GM19240 (cell line): ENCODE results near the gene NDUFA11.

Experiments
- DNase-seq: peaks from one replicate; pipeline ENCODE4 v3.0.0; 2011; ENCODE audit warnings: low spot score; ENCODE audit not compliant: insufficient read length

The NDUFA11 gene

GRCh38 chr19:5903624-5904351 is at the start of gene NDUFA11:
Gene NDUFA11, minus strand, starts transcription at chr19:5903790. Its CDS starts 82 bp downstream, at chr19:5903708.
- peak; percentile 93 for DNase-seq

DNA sequence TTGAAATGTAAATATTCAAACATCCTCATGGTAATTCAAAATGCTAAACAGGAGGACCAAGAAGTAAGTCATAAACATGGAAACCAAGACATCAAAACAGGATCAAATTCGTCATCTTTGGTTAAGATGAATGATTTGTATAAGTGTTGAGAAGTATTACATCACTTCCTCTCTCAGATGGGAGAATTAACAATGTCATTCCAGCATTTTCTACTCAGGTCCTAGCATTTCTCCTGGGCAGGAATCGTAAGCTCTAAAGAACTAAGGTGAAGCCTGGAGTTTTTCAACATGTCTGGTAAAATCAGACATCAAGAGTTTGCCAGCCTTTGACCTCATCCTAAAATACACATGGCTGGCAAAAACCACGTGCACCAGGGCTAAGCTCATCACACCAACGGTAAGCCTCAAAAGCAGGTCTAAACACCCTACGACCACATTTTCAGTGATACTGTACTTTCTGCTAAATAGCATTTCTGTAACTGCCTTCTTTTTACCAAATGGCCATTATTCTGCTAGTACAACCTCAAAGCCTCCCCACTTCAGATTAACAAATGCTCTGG is 49.5 kb upstream of the NDUFA11 start:
- no peak for DNase-seq

DNA sequence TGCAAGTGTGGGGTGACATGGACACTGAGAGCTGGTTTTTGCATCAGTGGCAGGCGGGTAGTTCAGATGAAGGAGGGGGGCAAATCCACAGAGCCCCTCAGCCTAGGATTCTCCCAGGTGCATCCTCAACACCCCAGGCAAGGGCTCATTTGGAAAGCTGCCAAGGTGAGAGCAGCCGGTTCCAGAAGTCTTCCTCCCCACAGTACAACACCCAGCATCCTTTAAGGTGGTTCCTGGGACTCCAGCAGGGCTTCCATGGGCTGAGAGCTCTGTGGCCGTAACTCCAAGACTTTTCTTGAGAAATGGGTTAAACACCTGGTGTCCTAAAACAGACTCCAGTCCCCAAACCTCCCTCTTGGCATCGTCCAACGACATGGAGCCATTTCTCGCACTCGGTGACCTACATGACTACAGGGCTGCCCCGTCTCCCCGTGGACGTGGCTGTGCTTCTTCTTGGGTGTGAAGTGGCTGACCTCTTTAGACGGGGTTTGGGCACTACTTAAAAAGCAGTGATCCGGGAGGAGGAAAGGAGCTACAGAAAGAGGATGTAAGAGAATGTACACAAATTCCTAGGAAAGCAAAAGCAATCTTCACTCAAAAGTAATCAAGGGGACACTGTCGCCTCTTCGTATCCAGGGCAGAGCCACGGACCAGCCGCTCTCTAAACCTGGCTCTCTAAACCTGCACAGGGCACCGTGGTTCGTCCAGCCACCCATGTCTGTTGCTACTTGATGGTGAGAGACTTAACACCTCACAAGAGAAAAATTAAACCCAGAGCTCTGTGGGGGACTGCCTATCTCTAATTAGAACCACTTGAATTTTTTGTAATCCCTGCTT is 48.8 kb upstream of the NDUFA11 start:
- DNase-seq = no peak

- DNase-seq = no peak
These were observed 47.8 kb upstream of the NDUFA11 start for GRCh38 chr19:5951338-5951861.

GRCh38 chr19:5950741-5951140 is 47.2 kb upstream of the NDUFA11 start:
- no peak for DNase-seq

- no peak for DNase-seq
These were observed 46.3 kb upstream of the NDUFA11 start for GRCh38 chr19:5949792-5950305.

GRCh38 chr19:5948752-5949564 is 45.4 kb upstream of the NDUFA11 start:
- DNase-seq = no peak

DNA sequence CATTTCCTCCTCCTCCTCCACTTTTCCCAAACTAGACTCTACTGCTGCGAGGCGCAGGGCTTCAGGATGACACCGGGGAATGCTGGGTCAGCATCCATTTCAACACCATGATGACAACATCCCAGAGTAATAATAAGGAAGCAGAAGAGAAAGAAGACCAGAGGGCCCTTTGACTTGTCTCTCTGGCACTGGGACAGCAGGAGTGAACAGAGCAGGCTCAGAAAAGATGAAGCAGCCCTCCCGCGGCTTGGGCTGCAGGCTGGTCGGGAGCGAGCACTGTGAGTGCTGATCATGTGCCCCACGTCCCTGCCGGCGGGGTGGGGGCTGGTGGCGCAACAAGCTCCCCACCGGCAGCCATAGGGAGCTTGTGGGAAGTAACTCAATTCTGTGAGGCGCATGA is 43.8 kb upstream of the NDUFA11 start:
- no peak for DNase-seq

DNA sequence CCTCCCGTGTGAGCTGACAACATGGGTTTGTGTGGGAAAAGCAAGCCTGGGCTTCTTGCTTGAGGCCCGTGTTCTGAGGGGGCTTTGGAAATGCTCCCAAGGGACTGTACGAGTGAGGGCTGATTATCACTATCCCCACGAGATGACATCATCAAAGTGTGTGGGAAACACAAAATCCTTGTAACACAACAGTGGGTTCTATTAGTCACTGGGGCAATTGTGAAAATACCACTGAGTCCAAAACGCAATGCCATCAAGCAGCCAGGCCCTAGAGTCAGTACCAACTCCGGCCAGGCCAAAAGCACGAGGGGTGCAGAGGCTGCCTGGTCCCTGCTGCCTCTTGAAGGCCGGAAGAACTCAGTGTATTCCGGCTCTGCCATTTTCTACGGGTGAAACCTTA is 40.0 kb upstream of the NDUFA11 start:
- no peak for DNase-seq

DNA sequence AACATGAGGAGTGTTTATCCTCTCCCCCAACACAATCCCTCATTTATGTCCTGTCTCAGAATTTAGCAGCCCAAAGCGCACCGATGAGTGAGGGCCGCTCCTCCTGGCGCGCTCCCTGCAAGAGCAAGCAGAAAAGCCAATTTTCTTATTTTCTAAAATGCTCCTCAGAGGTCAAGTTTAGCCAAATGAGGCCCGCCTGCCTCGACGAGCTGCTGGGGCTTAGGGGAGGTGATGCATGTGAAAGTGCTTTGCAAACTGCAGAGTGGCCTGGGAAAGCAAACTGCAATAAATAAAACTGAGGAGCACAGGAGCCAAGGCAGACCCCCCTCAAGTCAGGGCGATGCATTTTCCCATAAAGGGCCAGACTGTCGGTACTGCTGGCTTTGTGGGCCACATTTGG is 39.5 kb upstream of the NDUFA11 start:
- DNase-seq = no peak

DNA sequence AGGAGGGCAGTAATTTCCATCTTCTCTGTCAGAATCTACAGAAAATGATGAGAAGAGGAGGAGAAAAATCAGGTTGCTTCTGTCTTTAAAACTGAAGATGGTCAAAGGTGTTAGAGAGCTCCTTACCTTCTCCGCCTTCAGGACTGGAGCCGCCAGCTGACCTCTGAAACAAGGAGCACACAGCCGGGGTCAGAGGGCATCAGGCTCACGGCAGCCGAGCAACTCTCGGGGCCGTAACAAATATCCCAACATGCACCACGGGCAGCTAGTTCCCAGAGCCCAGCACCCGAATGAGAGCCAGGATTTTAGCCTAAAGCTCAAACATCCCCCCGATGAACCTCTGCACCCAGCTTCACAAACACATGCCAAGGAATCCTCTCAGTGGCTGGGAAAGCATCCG is 38.1 kb upstream of the NDUFA11 start:
- DNase-seq = no peak

GRCh38 chr19:5940260-5941208 is 36.9 kb upstream of the NDUFA11 start:
- DNase-seq = no peak

- DNase-seq = no peak
These were observed 34.0 kb upstream of the NDUFA11 start for GRCh38 chr19:5937550-5937949.

DNA sequence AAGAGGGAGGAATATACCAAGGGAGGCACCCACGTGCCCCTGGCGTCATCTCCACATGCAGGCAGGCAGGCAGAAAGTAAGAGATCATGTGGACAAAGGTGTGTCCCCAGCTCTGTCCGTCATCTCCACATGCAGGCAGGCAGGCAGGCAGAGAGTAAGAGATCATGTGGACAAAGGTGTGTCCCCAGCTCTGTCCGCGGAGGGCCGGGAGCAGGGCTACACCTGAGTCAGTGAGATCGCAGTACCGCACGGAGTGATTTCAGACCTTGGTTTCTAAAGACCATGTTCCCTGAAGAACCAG is 32.7 kb upstream of the NDUFA11 start:
- DNase-seq = no peak

GRCh38 chr19:5935473-5936291 is 32.1 kb upstream of the NDUFA11 start:
- DNase-seq = no peak

- no peak for DNase-seq
These were observed 31.3 kb upstream of the NDUFA11 start for GRCh38 chr19:5934774-5935472.

- DNase-seq = no peak
These were observed 30.4 kb upstream of the NDUFA11 start for GRCh38 chr19:5934069-5934401.

DNA sequence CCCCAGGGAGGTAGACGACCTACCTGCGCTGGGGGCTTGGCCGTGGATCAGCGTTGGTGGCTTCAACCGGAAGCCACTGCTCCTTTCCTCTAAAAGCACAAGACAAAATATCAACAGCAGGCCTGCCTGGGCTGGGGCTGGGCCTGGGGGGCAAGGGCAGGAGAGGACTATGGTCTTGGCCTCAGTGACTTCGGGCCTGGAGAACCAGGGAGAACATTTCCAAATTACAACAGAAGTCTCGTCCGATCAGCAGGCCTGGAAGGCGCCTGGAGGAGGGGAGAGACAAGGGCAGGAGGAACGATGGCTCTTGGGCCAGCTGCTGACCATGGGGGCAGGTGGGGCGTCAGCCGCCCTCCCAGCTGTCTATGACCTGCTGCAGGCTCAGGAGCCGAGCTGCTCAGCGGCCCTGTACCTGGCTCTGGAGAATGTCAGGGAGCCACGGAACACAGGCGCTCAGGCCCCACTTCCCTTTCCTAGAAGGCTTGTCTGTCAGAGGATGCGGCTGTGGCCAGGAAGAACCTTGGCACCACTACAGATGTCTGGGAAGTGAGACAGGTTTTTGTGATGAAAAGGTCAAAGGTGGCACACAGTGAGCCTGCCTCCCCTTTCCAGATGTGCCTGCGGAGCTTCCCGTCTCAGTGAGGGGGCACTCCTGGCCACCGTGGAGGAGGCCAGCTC is 29.9 kb upstream of the NDUFA11 start:
- no peak for DNase-seq
